HepG2 (cell line): Measurements from ENCODE around the gene LTK. TPM values are rescaled to one million over a fixed set of nuclear protein-coding genes. Genes with fewer than 3 reads are reported as not detected.

Source experiments
- BATF2 ChIP-seq: sonication (generic); formaldehyde crosslinking; IDR thresholded peaks from 2 replicates; pipeline ENCODE4 v1.8.0; 2022; ENCODE audit warnings: mild to moderate bottlenecking, missing genetic modification reagents, moderate library complexity
- CCDC6 ChIP-seq: sonication (generic); formaldehyde crosslinking; IDR thresholded peaks from 2 replicates; pipeline ENCODE4 v1.8.1; 2022; ENCODE audit warnings: mild to moderate bottlenecking, missing genetic modification reagents, moderate library complexity
- CHD2 ChIP-seq: IDR thresholded peaks from 2 replicates; pipeline ENCODE4 v1.6.1; 2011; ENCODE audit warnings: low read depth, low read length, improper control_type of control experiment
- CREM ChIP-seq, 2 experiments: sonication (generic) in 1 of 2; formaldehyde crosslinking in 1 of 2; IDR thresholded peaks; 2 replicates each; pipeline versions ENCODE4 v1.4.0 to v1.6.1; 2016 to 2020; ENCODE audit warnings: antibody characterized with exemption in 1 of 2, mild to moderate bottlenecking in 1 of 2, missing genetic modification reagents in 1 of 2
- ETV6 ChIP-seq: sonication (generic); formaldehyde crosslinking; conservative IDR thresholded peaks from 2 replicates; pipeline ENCODE4 v1.4.0; 2020; ENCODE audit warnings: missing genetic modification reagents
- HMG20A ChIP-seq: IDR thresholded peaks from 2 replicates; pipeline ENCODE4 v1.6.1; 2016; ENCODE audit warnings: borderline replicate concordance
- KDM2A ChIP-seq: sonication (generic); formaldehyde crosslinking; IDR thresholded peaks from 2 replicates; pipeline ENCODE4 v1.4.0; 2020; ENCODE audit warnings: low read depth, missing genetic modification reagents, borderline replicate concordance
- NAIF1 ChIP-seq: sonication (generic); formaldehyde crosslinking; IDR thresholded peaks from 2 replicates; pipeline ENCODE4 v1.5.0; 2020; ENCODE audit warnings: mild to moderate bottlenecking, missing genetic modification reagents, borderline replicate concordance
- RNF2 ChIP-seq: fragments of 450-650 bp; conservative IDR thresholded peaks from 2 replicates; pipeline ENCODE4 v1.6.1; 2016; ENCODE audit warnings: low read depth
- SNAPC5 ChIP-seq: sonication (generic); formaldehyde crosslinking; IDR thresholded peaks from 2 replicates; pipeline ENCODE4 v1.8.1; 2023; ENCODE audit warnings: mild to moderate bottlenecking, missing genetic modification reagents, borderline replicate concordance
- ZEB1 ChIP-seq: IDR thresholded peaks from 2 replicates; pipeline ENCODE4 v1.6.1; 2012; ENCODE audit warnings: mild to moderate bottlenecking, low read depth, inconsistent platforms; ENCODE audit not compliant: insufficient replicate concordance
- ZNF282 ChIP-seq: fragments of 450-650 bp; IDR thresholded peaks from 2 replicates; pipeline ENCODE4 v1.6.1; 2018; ENCODE audit not compliant: partially characterized antibody
- ZNF292 ChIP-seq: sonication (generic); formaldehyde crosslinking; IDR thresholded peaks from 2 replicates; pipeline ENCODE4 v1.8.1; 2022; ENCODE audit warnings: mild to moderate bottlenecking, low read depth, missing genetic modification reagents, borderline replicate concordance
- ZNF451 ChIP-seq: sonication (generic); formaldehyde crosslinking; IDR thresholded peaks from 2 replicates; pipeline ENCODE4 v1.5.0; 2020; ENCODE audit warnings: mild to moderate bottlenecking, missing genetic modification reagents
- ZNF501 ChIP-seq: sonication (generic); formaldehyde crosslinking; IDR thresholded peaks from 2 replicates; pipeline ENCODE4 v1.5.1; 2020; ENCODE audit warnings: mild to moderate bottlenecking, moderate library complexity, missing genetic modification reagents
- ZNF547 ChIP-seq: sonication (generic); formaldehyde crosslinking; IDR thresholded peaks from 2 replicates; pipeline ENCODE4 v1.5.1; 2020; ENCODE audit warnings: mild to moderate bottlenecking, missing genetic modification reagents
- ZNF660 ChIP-seq: sonication (generic); formaldehyde crosslinking; IDR thresholded peaks from 2 replicates; pipeline ENCODE4 v1.5.1; 2020; ENCODE audit warnings: mild to moderate bottlenecking, low read depth, missing genetic modification reagents, borderline replicate concordance
- ZNF678 ChIP-seq: sonication (generic); formaldehyde crosslinking; IDR thresholded peaks from 2 replicates; pipeline ENCODE4 v1.4.0; 2020; ENCODE audit warnings: mild to moderate bottlenecking, missing genetic modification reagents
- ZNF780A ChIP-seq: sonication (generic); formaldehyde crosslinking; IDR thresholded peaks from 2 replicates; pipeline ENCODE4 v1.8.0; 2022; ENCODE audit warnings: mild to moderate bottlenecking, missing genetic modification reagents, moderate library complexity
- ZNF788 ChIP-seq: sonication (generic); formaldehyde crosslinking; IDR thresholded peaks from 2 replicates; pipeline ENCODE4 v1.5.0; 2020; ENCODE audit warnings: mild to moderate bottlenecking, missing genetic modification reagents, borderline replicate concordance
- ZNF841 ChIP-seq: sonication (generic); formaldehyde crosslinking; IDR thresholded peaks from 2 replicates; pipeline ENCODE4 v1.8.1; 2023; ENCODE audit warnings: missing genetic modification reagents, borderline replicate concordance
- polyA plus RNA-seq, 8 experiments: library from polyadenylated mRNA; depleted of rRNA in 3 of 8; stranded (reverse) in 7 of 8; unstranded in 1 of 8; fragments of >200 nt; fragmentation: Illumina TruSeq in 4 of 8; extraction: Trizol in 4 of 8; gene quantifications; 2 replicates each; pipeline versions ENCODE4 v1.2.1 to v1.2.3, GENCODE V29; 2011 to 2016; ENCODE audit warnings: low read depth in 4 of 8, missing spikeins in 1 of 8, mixed read lengths in 1 of 8; ENCODE audit not compliant: insufficient read depth in 1 of 8
- total RNA-seq, 5 experiments: library from RNA; depleted of rRNA; stranded (reverse); fragments of >200 nt; fragmentation: Illumina TruSeq; extraction: Trizol; gene quantifications; 2 replicates each; pipeline ENCODE4 v1.2.3, GENCODE V29; 2016; ENCODE audit warnings: low read depth in 1 of 5
- TF ChIP-seq, protein P1 (sequence below): sonication (generic); formaldehyde crosslinking; IDR thresholded peaks from 2 replicates; pipeline ENCODE4 v1.5.0; 2020; ENCODE audit warnings: mild to moderate bottlenecking, missing genetic modification reagents, moderate library complexity
- TF ChIP-seq, protein P2 (sequence below): sonication (generic); formaldehyde crosslinking; IDR thresholded peaks from 2 replicates; pipeline ENCODE4 v1.5.0; 2020; ENCODE audit warnings: mild to moderate bottlenecking, missing genetic modification reagents, borderline replicate concordance

The LTK gene
- total and polyA plus RNA-seq, 2 of the 13 experiments (the other 11 are each of a cell fraction or from before 2014, with no cell fraction given), result 0.01 TPM; not detected in 1

DNA sequence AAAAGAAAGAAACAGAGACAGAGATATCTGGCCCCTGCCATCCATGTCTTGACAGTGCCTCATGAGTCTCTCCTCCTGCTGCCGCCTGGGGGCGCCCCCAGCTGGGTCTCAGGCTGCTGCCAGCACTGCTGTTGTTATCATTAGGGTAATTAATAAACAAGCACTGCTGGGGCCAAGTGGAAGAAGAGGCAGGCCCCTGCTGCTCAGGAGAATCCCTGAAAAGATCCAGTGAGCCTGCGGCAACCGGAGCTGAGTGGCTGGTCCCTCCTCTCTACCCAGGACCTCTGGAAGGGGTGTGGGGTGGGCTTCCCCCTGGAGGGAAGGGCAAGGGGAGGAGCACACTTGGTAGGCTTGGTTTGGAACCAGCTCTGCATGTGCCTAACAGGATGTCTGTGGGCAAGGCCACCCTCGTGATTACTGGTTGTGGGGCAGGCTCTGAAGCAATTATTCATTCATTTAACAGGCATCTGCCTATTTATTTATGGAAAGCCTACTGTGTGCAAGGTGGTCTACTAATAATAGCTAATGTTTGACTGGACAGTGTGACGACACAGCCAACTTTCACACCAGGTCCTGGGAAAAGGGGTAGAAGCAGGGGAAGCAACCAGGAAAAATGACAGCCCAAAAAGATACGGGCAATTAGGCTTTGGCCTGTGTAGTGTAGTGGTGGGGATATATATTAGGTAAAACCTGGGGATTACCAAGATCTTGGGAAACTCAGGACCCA is 44.2 kb upstream of the LTK start (continued):
- TF ChIP-seq KDM2A (peak; percentile 40; the same call in 1 of the 2 replicates), ZNF678 (no peak), RNF2 (no peak), CCDC6 (CRISPR knock-in tag) (no peak), ZNF547 (0 out of 2 replicates have a peak, but pooled peaks have one; percentile 11), ZNF451 (CRISPR knock-in tag) (no peak), BATF2 (CRISPR knock-in tag) (no peak), ZNF780A (CRISPR knock-in tag) (no peak), HMG20A (no peak), ZNF660 (CRISPR knock-in tag) (no peak), ZNF501 (peak; percentile 43; the same call in 1 of the 2 replicates), NAIF1 (CRISPR knock-in tag) (no peak), ZEB1 (no peak), ZNF292 (CRISPR knock-in tag) (no peak), SNAPC5 (CRISPR knock-in tag) (peak; percentile 45; the same call in 1 of the 2 replicates), ZNF788 (CRISPR knock-in tag) (0 out of 2 replicates have a peak, but pooled peaks have one; percentile 28), ZNF841 (no peak), ETV6 (CRISPR knock-in tag) (no peak), CHD2 (no peak), ZNF282 (no peak), CREM (IDR thresholded peaks at IDR 0.05) (0 out of 2 replicates have a peak, but pooled peaks have one; percentile 17), CREM (CRISPR knock-in tag; IDR thresholded peaks at IDR 0.05) (no peak)
- TF ChIP-seq, protein P1, sequence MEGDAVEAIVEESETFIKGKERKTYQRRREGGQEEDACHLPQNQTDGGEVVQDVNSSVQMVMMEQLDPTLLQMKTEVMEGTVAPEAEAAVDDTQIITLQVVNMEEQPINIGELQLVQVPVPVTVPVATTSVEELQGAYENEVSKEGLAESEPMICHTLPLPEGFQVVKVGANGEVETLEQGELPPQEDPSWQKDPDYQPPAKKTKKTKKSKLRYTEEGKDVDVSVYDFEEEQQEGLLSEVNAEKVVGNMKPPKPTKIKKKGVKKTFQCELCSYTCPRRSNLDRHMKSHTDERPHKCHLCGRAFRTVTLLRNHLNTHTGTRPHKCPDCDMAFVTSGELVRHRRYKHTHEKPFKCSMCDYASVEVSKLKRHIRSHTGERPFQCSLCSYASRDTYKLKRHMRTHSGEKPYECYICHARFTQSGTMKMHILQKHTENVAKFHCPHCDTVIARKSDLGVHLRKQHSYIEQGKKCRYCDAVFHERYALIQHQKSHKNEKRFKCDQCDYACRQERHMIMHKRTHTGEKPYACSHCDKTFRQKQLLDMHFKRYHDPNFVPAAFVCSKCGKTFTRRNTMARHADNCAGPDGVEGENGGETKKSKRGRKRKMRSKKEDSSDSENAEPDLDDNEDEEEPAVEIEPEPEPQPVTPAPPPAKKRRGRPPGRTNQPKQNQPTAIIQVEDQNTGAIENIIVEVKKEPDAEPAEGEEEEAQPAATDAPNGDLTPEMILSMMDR, result peak; percentile 88
- TF ChIP-seq, protein P2, sequence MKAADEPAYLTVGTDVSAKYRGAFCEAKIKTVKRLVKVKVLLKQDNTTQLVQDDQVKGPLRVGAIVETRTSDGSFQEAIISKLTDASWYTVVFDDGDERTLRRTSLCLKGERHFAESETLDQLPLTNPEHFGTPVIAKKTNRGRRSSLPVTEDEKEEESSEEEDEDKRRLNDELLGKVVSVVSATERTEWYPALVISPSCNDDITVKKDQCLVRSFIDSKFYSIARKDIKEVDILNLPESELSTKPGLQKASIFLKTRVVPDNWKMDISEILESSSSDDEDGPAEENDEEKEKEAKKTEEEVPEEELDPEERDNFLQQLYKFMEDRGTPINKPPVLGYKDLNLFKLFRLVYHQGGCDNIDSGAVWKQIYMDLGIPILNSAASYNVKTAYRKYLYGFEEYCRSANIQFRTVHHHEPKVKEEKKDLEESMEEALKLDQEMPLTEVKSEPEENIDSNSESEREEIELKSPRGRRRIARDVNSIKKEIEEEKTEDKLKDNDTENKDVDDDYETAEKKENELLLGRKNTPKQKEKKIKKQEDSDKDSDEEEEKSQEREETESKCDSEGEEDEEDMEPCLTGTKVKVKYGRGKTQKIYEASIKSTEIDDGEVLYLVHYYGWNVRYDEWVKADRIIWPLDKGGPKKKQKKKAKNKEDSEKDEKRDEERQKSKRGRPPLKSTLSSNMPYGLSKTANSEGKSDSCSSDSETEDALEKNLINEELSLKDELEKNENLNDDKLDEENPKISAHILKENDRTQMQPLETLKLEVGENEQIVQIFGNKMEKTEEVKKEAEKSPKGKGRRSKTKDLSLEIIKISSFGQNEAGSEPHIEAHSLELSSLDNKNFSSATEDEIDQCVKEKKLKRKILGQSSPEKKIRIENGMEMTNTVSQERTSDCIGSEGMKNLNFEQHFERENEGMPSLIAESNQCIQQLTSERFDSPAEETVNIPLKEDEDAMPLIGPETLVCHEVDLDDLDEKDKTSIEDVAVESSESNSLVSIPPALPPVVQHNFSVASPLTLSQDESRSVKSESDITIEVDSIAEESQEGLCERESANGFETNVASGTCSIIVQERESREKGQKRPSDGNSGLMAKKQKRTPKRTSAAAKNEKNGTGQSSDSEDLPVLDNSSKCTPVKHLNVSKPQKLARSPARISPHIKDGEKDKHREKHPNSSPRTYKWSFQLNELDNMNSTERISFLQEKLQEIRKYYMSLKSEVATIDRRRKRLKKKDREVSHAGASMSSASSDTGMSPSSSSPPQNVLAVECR, result peak; percentile 44; the same call in 1 of the 2 replicates
